ENCODE data around the gene SCAP.
"Not testable (repeated sequence)": the region's sequence is repeated elsewhere in the genome, so short reads cannot be mapped to it uniquely, and the experiment has no call there.

Gene SCAP

GRCh38 chr3:47475570-47476329 is at the start of gene SCAP:
TSS of gene SCAP (minus strand) at chr3:47475941. CDS start at chr3:47442993, 32,948 bp downstream.
- DNase-seq, result peak; percentile 43

DNA sequence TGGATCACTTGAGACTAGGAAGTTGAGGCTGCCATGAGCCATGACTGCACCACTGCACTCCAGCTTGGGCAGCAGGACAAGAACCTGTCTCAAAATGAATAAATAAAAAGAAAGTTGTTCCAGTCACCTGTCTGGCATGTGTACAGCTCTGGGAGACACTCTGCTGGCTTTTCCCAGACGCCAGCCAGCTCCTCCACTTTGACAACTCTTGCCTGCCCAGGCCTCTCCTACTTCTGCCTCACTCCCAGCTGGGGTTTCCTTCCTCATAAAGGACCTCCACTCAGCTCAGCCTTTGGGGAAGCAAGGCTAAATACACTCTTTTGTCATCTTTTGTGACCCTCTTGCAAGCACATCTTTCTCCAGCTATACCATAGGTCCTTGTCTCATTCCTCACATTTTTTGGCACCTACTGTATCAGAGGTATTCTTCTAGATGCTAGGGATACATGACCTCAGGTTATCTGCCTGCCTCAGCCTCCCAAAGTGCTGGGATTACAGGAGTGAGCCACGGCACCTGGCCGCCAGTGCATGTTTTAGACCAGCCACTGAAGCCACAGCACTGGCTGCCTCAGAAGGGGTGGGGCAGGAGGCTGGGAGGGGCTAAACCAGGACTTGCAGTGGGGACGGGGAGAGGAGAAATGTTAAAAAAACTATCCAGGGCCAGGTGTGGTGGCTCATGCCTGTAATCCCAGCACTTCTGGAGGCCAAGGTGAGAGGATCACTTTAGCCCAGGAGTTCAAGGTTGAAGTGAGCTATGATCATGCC is 47.8 kb upstream of the SCAP start:
- no peak for DNase-seq

GRCh38 chr3:47522082-47522987 is 46.6 kb upstream of the SCAP start:
- peak; percentile 74 for DNase-seq

GRCh38 chr3:47520756-47521155 is 45.0 kb upstream of the SCAP start:
- no peak for DNase-seq

GRCh38 chr3:47517937-47518336 is 42.2 kb upstream of the SCAP start:
- no peak for DNase-seq

GRCh38 chr3:47515864-47516319 is 40.2 kb upstream of the SCAP start:
- DNase-seq, result no peak

GRCh38 chr3:47515100-47515499 is 39.4 kb upstream of the SCAP start:
- no peak for DNase-seq

DNA sequence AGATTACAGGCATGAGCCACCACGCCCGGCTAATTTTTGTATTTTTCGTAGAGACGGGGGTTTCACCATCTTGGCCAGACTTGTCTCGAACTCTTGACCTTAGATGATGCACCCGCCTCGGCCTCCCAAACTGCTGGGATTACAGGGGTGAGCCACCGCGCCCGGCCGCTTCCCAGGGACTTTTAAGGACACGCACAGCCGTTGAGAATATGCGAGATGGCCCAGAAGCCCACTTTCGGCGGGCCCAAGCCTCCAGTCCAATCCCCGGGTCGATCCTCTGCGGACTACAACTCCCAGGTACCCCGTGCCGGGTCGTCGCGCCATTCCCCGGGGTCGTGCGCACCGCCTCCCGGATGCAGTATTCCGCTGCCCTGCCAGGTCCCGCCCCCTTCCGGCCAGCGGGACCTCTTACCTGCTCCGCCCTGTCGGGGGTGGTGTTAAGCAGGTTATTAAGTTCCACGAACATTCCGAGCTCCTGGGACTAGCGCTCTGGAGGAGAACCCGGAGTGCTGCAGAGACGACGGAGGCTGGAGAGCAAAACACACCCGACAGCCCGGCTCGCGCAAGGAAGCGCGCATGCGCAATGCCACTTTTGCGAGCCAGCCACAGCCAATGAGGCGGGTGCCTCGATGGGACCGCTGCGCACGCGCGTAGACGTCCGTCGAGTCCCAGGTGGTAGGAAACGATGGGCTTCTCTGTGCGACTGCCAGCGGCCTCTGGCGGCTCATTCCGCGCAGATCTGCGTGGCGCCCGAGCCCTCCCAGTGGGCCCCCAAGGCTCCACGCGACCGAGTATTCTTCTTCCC is 37.6 kb upstream of the SCAP start, which contains the start of gene ELP6:
ELP6 (minus strand) TSS at position 588 of the 805 bp plus-strand sequence; CDS start at position 466, 122 bp downstream.
- DNase-seq, result peak; percentile 79

- no peak for DNase-seq
Observed at GRCh38 chr3:47512416-47513124, 36.8 kb upstream of the SCAP start.

DNA sequence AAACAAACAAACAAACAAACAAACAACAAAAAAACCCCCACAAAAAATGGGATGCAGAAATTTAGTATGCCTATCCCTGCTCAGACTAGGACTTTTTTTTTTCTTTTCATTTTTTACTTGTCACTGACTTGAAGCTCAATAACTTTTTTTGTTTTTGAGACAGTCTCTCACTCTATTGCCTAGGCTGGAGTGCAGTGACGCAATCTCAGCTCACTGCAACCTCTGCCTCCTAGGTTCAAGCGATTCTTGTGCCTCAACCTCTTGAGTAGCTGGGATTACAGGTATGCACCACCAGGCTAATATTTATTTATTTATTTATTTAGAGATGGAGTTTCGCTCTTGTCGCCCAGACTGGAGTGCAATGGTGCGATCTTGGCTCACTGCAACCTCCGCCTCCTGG is 29.5 kb upstream of the SCAP start:
- not testable (repeated sequence) for DNase-seq

GRCh38 chr3:47504113-47504512 is 28.4 kb upstream of the SCAP start:
- DNase-seq, result no peak

DNA sequence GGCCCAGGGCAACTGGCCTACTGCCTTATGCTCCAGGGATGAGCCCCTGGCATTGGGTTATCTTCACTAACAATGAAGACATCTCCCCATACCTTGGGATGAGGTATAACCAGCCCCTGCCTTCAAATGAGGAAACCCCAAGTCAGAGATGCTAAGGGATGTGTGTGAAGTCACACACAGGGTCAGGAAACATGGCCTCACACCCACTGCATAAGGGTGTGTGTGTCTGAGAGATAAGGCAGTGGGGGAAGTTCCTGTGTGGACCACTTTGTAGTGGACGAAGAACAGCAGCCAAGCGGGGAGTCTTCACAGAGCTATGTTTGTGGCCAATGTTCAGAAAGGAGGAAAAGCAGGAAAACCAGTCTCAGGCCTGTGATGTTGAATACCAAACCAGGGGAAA is 27.3 kb upstream of the SCAP start:
- no peak for DNase-seq

GRCh38 chr3:47496892-47497291 is 21.2 kb upstream of the SCAP start:
- no peak for DNase-seq

- no peak for DNase-seq
Observed at GRCh38 chr3:47495886-47496285, 20.1 kb upstream of the SCAP start.

GRCh38 chr3:47495111-47495510 is 19.4 kb upstream of the SCAP start:
- no peak for DNase-seq

- DNase-seq, result no peak
Observed at GRCh38 chr3:47491777-47492176, 16.0 kb upstream of the SCAP start.

DNA sequence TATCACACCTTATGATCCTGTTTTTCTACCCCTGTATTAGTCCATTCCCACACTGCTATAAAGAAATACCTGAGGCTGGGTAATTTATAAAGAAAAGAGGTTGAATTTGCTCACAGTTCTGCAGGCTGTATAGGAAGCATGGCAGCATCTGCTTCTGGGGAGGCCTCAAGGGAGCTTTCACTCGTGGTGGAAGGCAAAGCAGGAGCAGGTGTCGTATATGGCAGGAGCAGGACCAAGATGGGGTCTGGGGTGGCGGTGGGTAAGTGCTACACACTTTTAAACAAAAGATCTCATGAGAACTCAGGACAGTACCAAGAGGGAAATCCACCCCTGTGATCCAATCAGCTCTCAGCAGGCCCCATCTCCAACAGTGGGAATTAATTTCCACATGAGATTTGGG is 15.4 kb upstream of the SCAP start:
- no peak for DNase-seq

- DNase-seq, result no peak
Observed at GRCh38 chr3:47487265-47487664, 11.5 kb upstream of the SCAP start.

DNA sequence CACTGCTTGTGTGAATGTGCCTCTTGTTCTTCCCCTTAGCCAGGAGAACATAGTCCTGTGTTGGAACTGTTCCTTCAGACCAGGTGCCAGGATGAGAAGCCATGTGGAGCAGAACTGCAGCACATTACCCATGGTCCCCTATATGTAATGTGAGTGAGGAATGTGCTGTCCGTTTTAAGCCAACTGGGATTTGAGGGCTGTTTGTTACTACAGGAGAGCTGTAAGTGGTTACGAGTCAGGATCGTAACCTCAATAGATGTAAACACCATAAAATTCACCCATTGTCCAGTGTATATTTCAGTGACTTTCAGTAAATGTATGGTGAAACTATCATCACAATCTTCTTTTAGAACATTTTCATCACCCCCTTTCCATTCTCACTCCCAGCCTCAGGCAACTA is 10.1 kb upstream of the SCAP start:
- no peak for DNase-seq

DNA sequence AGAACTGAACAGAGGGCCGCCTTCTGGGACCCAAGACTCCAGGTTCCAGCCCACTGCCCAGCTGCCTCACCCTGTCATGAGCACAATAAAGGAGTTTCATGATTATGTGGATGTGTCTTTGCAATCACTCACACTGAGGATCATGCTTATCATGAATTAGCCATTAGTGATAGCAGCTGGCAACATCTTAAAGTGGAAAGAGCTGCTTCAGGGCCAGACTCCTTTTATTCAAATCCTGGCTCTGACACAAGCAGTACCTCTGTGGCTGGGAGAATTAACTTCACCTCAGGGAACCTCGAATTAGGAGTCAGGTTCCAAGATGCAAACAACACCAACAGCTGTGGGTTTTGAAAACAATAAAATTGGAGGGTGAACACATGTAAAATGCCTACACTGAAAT is 6.6 kb upstream of the SCAP start:
- no peak for DNase-seq

GRCh38 chr3:47481763-47482162 is 6.0 kb upstream of the SCAP start:
- DNase-seq, result not testable (repeated sequence)

Data from NCI-H748 treated with DMSO at 0.1 percent for 48 hours (cell line).